Hematopoietic multipotent progenitor cell treated with erythropoietin and hydrocortisone succinate and interleukin-3 and kit ligand, for 4 days (in vitro differentiated cells): ENCODE data around the gene PLK1.
"Not testable (repeated sequence)": the region's sequence is repeated elsewhere in the genome, so short reads cannot be mapped to it uniquely, and the experiment has no call there.

Experiments
- DNase-seq: peaks from one replicate; pipeline ENCODE4 v3.0.0-alpha.2; 2015

The PLK1 gene

DNA sequence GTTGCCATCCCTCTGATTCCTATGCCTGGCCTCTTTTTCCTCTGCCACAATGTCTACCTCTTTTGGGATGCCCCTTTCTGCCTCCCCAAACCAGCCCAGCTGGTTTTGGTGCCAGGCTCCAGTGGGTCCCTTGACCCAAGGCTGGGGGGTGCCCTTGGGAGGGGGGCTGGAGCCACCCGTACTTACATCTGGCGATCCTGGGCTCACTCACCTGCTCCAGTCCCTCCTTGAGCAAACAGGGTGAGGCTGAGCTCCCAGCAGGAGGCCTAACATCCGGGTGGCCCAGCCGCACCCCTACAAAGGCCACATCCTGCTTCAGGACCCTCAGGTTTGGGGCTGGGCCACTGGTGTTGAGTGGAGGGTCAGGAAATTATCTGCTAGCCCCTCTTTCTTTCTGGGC, 33.1 kb downstream of the PLK1 start:
- no peak for DNase-seq

GRCh38 chr16:23712976-23713375, 34.3 kb downstream of the PLK1 start, which contains the start of gene ERN2:
TSS of gene ERN2 (minus strand) at chr16:23713222. CDS start at chr16:23713187, 35 bp downstream.
- DNase-seq, result no peak

DNA sequence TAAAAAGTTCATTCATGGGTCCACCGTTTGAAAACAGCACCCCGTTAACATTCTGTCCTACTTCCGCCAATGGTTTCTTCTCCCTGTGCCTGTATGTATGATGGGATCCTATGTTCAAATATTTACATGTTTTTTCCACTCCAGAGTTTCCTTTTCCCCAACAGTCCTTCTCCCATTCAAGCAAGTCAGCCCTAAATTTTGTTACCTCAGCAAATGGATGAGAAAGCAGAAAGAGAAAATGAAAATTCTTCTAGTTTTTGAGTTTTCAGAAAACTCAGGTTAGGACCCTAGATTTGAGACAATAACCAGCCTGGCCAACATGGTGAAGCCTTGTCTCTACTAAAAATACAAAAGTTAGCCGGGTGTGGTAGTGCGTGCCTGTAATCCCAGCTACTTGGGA, 37.8 kb downstream of the PLK1 start:
- DNase-seq, result no peak

GRCh38 chr16:23722613-23723240, 44.0 kb downstream of the PLK1 start:
- not testable (repeated sequence) for DNase-seq

GRCh38 chr16:23724096-23724784, 45.6 kb downstream of the PLK1 start:
- no peak for DNase-seq

GRCh38 chr16:23724785-23725131, 46.1 kb downstream of the PLK1 start:
- no peak for DNase-seq

DNA sequence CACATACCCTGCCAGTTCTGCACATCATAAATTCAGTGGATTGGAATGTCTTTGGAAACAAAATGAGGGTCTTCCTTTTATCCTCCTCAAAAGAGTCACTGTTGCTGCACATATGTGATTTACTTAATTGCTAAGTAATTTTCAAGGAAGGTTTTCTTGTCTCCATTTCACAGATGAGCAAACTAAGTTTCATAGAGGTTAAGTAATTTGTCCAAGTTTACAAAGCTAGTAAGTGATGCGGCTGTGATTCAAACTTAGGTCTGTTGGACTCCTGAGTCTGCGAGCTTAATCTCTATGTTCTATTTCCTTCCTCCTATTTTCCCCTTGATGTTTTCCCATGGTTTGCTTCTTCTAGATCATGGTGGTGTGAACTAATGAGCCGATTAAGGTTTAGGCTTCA, 48.0 kb downstream of the PLK1 start:
- no peak for DNase-seq

- DNase-seq, result no peak
Measured at GRCh38 chr16:23728112-23728477, 49.4 kb downstream of the PLK1 start.

- peak; percentile 47 for DNase-seq
Measured at GRCh38 chr16:23729503-23730424, 51.1 kb downstream of the PLK1 start.

DNA sequence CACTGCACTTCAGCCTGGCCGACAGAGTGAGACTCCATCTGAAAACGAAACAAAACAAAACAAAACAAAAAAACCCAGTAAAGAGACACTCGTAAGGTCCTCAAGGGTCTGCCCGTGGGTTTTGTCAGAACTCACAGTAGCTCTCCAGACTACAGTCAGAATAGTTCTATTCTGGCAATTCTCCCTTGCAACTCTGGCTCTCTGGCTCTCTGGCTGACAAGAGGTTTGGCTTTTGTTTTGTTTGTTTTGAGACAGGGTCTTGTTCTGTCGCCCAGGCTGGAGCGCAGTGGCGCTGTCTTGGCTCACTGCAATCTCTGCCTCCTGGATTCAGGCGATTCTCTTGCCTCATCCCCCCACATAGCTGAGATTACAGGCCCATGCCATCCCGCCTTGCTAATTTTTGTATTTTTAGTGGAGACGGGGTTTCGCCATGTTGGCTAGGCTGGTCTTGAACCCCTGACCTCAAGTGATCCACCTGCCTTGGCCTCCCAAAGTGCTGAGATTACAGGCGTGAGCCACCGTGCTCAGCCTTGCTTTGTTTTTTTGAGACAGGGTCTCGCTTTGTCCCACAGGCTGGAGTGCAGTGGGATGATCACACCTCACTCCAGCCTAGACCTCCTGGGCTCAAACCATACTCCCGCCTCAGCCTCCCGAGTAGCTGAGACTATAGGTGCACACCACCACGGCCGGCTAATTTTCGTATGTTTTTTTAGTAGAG, 55.6 kb downstream of the PLK1 start:
- DNase-seq, result no peak

DNA sequence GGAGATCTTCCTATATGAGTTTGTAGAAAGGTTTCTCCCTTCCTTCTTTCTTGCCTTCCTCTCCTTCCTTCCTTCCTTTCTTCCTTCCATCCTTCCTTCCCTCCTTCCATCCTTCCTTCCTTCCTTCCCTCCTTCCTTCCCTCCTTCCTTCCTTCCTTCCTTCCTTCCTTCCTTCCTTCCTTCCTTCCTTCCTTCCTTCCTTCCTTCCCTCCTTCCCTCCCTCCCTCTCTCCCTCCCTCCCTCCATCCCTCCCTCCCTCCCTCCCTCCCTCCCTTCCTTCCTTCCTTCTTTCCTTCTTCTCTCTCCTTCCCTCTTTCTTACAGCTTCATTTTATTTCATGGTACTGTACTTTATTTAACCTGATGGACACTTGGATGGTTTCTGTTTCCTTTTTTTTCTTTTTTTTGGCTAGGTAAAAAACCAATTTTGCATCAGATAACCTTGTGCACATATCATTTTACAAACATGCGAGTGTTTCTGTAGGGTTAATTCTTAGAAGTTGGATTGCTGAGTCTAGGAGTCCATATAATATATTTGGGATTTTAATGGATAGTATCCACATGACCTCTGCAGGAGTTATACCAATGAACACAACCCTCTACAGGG, 58.8 kb downstream of the PLK1 start:
- DNase-seq, result not testable (repeated sequence)

DNA sequence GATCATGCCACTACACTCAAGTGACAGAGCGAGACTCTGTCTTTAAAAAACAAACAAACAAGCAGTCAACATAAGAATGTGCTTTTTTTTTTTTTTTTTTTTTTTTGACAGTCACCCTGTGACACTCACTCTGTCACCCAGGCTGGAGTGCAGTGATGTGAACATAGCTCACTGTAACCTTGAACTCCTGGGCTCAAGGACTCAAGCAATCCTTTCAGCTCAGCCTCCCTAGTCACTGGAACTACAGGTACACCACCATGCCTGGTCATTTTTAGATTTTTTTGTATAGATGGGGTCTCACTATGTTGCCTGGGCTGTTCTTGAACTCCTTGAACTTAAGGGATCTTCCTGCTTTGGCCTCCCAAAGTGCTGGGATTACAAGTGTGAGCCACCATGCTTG, 60.8 kb downstream of the PLK1 start:
- DNase-seq, result no peak
